Activated CD8-positive, alpha-beta T cell treated with anti-CD3 and anti-CD28 coated beads, Interleukin-2, amount 10 ng/mL, durations not matched to agents 7 days and 5 days (primary cell): ENCODE data around the gene PTRH1. TPM values are rescaled to one million over a fixed set of nuclear protein-coding genes. Genes with fewer than 3 reads are reported as not detected.

Source experiments
- ATAC-seq: fragments of 150-1000 bp; cut with Tn5 transposase; one replicate; pipeline ENCODE4 v1.10.0; 2021; ENCODE audit warnings: moderate library complexity
- CTCF ChIA-PET: fragments of 350-600 bp; sonication (Branson Sonifier 250); formaldehyde crosslinking; loops from one replicate; lab custom pipeline; 2021; ENCODE audit warnings: antibody characterized with exemption; lab: Charles Lee
- POLR2A ChIA-PET: fragments of 350-600 bp; sonication (Branson Sonifier 250); formaldehyde crosslinking; loops from one replicate; lab custom pipeline; 2021; ENCODE audit warnings: antibody characterized with exemption; lab: Charles Lee
- DNase-seq: peaks from one replicate; pipeline ENCODE4 v3.0.0-alpha.2; 2020
- H3K27ac Mint-ChIP-seq: one replicate; pipeline ENCODE4 v1.8.0; 2021; ENCODE audit warnings: mild to moderate bottlenecking, mixed read lengths
- H3K27me3 Mint-ChIP-seq: one replicate; pipeline ENCODE4 v1.8.0; 2021; ENCODE audit warnings: low read depth, mixed read lengths
- H3K36me3 Mint-ChIP-seq: one replicate; pipeline ENCODE4 v1.8.0; 2021; ENCODE audit warnings: low read depth, mixed read lengths
- H3K4me1 Mint-ChIP-seq: one replicate; pipeline ENCODE4 v1.8.0; 2021; ENCODE audit warnings: low read depth, mixed read lengths
- H3K4me3 Mint-ChIP-seq: one replicate; pipeline ENCODE4 v1.8.0; 2021; ENCODE audit warnings: mild to moderate bottlenecking, mixed read lengths
- H3K9me3 Mint-ChIP-seq: one replicate; pipeline ENCODE4 v1.8.0; 2022; ENCODE audit warnings: mixed read lengths; ENCODE audit not compliant: insufficient read depth
- total RNA-seq, 2 experiments: library from RNA; stranded (reverse); gene quantifications; one replicate each; pipeline ENCODE4 v1.2.3, GENCODE V29; 2021

The PTRH1 gene
- total RNA-seq, 2 experiments from 2014 or later: 10.2 to 14.1 TPM

- peaks cover 2% of the 10 kb centered on the region for H3K36me3 Mint-ChIP-seq
- no peak overlapping the region for H3K27ac Mint-ChIP-seq
- ATAC-seq (no peak), DNase-seq (no peak)
- POLR2A ChIA-PET: no interaction called here
- no peaks in the 10 kb centered on the region for H3K9me3 Mint-ChIP-seq
- H3K4me3 Mint-ChIP-seq: no peak overlapping the region
- H3K4me1 Mint-ChIP-seq: peaks cover 39% of the 10 kb centered on the region
- CTCF ChIA-PET: interaction anchor here (5.3 kb wide), 1 partner anchor 17 kb away, joined by 27 read pairs; the partner anchor contains the start of gene TOR2A
- H3K27me3 Mint-ChIP-seq: peaks cover 2% of the 10 kb centered on the region
Observed at GRCh38 chr9:127717766-127718165, 2.3 kb upstream of the PTRH1 start.

- DNase-seq (no peak), ATAC-seq (no peak)
- H3K27me3 Mint-ChIP-seq: peaks cover 2% of the 10 kb centered on the region
- ChIA-PET CTCF (interaction anchor here (1.6 to 3.2 kb wide), 2 partner anchors 18 to 412 kb away, joined by 5 to 35 read pairs; partner anchors contain the start of gene TOR2A), POLR2A (interaction anchor here (0.7 to 2.3 kb wide), 3 partner anchors 12 to 265 kb away, joined by 3 to 8 read pairs (median 4); partner anchors contain the start of genes LRSAM1 and RPL12)
- H3K4me3 Mint-ChIP-seq: peak overlapping the region; percentile 99
- peaks cover 41% of the 10 kb centered on the region for H3K4me1 Mint-ChIP-seq
- H3K36me3 Mint-ChIP-seq: peaks cover 2% of the 10 kb centered on the region
- peak overlapping the region; percentile 96 for H3K27ac Mint-ChIP-seq
- no peaks in the 10 kb centered on the region for H3K9me3 Mint-ChIP-seq
Observed at GRCh38 chr9:127716412-127716811, 949 bp upstream of the PTRH1 start.

GRCh38 chr9:127714951-127715469 lies 453 bp downstream of the PTRH1 start:
- peaks cover 43% of the 10 kb centered on the region for H3K4me1 Mint-ChIP-seq

GRCh38 chr9:127714020-127714750 lies 1.3 kb downstream of the PTRH1 start:
- peak overlapping the region; percentile 72 for H3K4me3 Mint-ChIP-seq
- H3K36me3 Mint-ChIP-seq: peaks cover 3% of the 10 kb centered on the region
- POLR2A ChIA-PET: interaction anchor here (1.5 to 2.3 kb wide), 2 partner anchors 9 to 21 kb away, joined by 3 to 8 read pairs; partner anchors contain the start of gene TOR2A
- no peaks in the 10 kb centered on the region for H3K9me3 Mint-ChIP-seq
- H3K27ac Mint-ChIP-seq: peak overlapping the region; percentile 70
- ATAC-seq: no peak
- H3K4me1 Mint-ChIP-seq: peaks cover 35% of the 10 kb centered on the region
- DNase-seq: no peak
- CTCF ChIA-PET: interaction anchor here (0.8 to 3.2 kb wide), 2 partner anchors 21 to 188 kb away, joined by 3 to 35 read pairs; partner anchors contain the start of gene TOR2A
- H3K27me3 Mint-ChIP-seq: peaks cover 2% of the 10 kb centered on the region

More at GRCh38 chr9:127714951-127715469, 453 bp downstream of the PTRH1 start:
- peak overlapping the region; percentile 96 for H3K27ac Mint-ChIP-seq
- peak overlapping the region; percentile 99 for H3K4me3 Mint-ChIP-seq
- peak; percentile 7 for ATAC-seq
- ChIA-PET CTCF (interaction anchor here (0.8 to 3.2 kb wide), 4 partner anchors 20 to 413 kb away, joined by 4 to 35 read pairs (median 4); partner anchors contain the start of gene TOR2A), POLR2A (interaction anchor here (1.1 to 2.3 kb wide), 3 partner anchors 10 to 264 kb away, joined by 3 to 8 read pairs (median 4); partner anchors contain the start of genes LRSAM1, RPL12 and TOR2A)
- peaks cover 2% of the 10 kb centered on the region for H3K27me3 Mint-ChIP-seq
- peaks cover 2% of the 10 kb centered on the region for H3K36me3 Mint-ChIP-seq
- DNase-seq: no peak
- no peaks in the 10 kb centered on the region for H3K9me3 Mint-ChIP-seq

GRCh38 chr9:127712867-127713266 lies 2.6 kb downstream of the PTRH1 start:
- Mint-ChIP-seq H3K27ac (no peak overlapping the region), H3K9me3 (no peaks in the 10 kb centered on the region), H3K36me3 (peaks cover 5% of the 10 kb centered on the region), H3K27me3 (peaks cover 2% of the 10 kb centered on the region), H3K4me1 (peaks cover 34% of the 10 kb centered on the region), H3K4me3 (no peak overlapping the region)
- DNase-seq (no peak), ATAC-seq (no peak)
- POLR2A ChIA-PET: interaction anchor here (0.6 kb wide), 1 partner anchor 93 kb away, joined by 3 read pairs; no protein-coding TSS in a partner anchor
- CTCF ChIA-PET: interaction anchor here (2.5 kb wide), 1 partner anchor 21 kb away, joined by 14 read pairs; the partner anchor contains the start of gene TOR2A

GRCh38 chr9:127712371-127712770 lies 3.1 kb downstream of the PTRH1 start:
- Mint-ChIP-seq H3K4me1 (peaks cover 39% of the 10 kb centered on the region), H3K9me3 (no peaks in the 10 kb centered on the region), H3K27ac (no peak overlapping the region), H3K4me3 (no peak overlapping the region), H3K36me3 (peaks cover 5% of the 10 kb centered on the region), H3K27me3 (peaks cover 2% of the 10 kb centered on the region)
- POLR2A ChIA-PET: interaction anchor here (0.6 kb wide), 1 partner anchor 93 kb away, joined by 3 read pairs; no protein-coding TSS in a partner anchor
- DNase-seq: no peak
- CTCF ChIA-PET: interaction anchor here (2.5 kb wide), 1 partner anchor 22 kb away, joined by 14 read pairs; the partner anchor contains the start of gene TOR2A
- no peak for ATAC-seq

- no peak overlapping the region for H3K4me3 Mint-ChIP-seq
- peaks cover 2% of the 10 kb centered on the region for H3K27me3 Mint-ChIP-seq
- H3K9me3 Mint-ChIP-seq: no peaks in the 10 kb centered on the region
- H3K27ac Mint-ChIP-seq: no peak overlapping the region
- peaks cover 43% of the 10 kb centered on the region for H3K4me1 Mint-ChIP-seq
- ChIA-PET POLR2A (interaction anchor here (0.9 kb wide), 1 partner anchor 127 kb away, joined by 3 read pairs; no protein-coding TSS in a partner anchor), CTCF (interaction anchor here (1.0 to 2.5 kb wide), 2 partner anchors 22 to 121 kb away, joined by 4 to 14 read pairs; partner anchors contain the start of gene TOR2A)
- ATAC-seq: no peak
- H3K36me3 Mint-ChIP-seq: peaks cover 5% of the 10 kb centered on the region
- no peak for DNase-seq
Observed at GRCh38 chr9:127711831-127712274, 3.6 kb downstream of the PTRH1 start.

GRCh38 chr9:127711226-127711701 lies 4.2 kb downstream of the PTRH1 start:
- CTCF ChIA-PET: interaction anchor here (0.6 to 2.5 kb wide), 3 partner anchors 23 to 158 kb away, joined by 3 to 14 read pairs (median 4); partner anchors contain the start of gene TOR2A
- Mint-ChIP-seq H3K4me3 (no peak overlapping the region), H3K27me3 (peaks cover 2% of the 10 kb centered on the region), H3K4me1 (peaks cover 42% of the 10 kb centered on the region), H3K27ac (no peak overlapping the region), H3K36me3 (peaks cover 5% of the 10 kb centered on the region), H3K9me3 (no peaks in the 10 kb centered on the region)
- ATAC-seq (no peak), DNase-seq (peak; percentile 49)
- POLR2A ChIA-PET: interaction anchor here (0.9 kb wide), 1 partner anchor 126 kb away, joined by 3 read pairs; no protein-coding TSS in a partner anchor

GRCh38 chr9:127710204-127710783 lies 5.2 kb downstream of the PTRH1 start:
- ATAC-seq (no peak), DNase-seq (no peak)
- Mint-ChIP-seq H3K27me3 (peaks cover 2% of the 10 kb centered on the region), H3K4me3 (no peak overlapping the region), H3K4me1 (peaks cover 34% of the 10 kb centered on the region), H3K27ac (no peak overlapping the region), H3K36me3 (peaks cover 3% of the 10 kb centered on the region), H3K9me3 (no peaks in the 10 kb centered on the region)
- ChIA-PET CTCF (interaction anchor here (1.2 to 2.5 kb wide), 3 partner anchors 23 to 212 kb away, joined by 3 to 14 read pairs (median 3); partner anchors contain the start of gene TOR2A), POLR2A (no interaction called here)

GRCh38 chr9:127708952-127709587 lies 6.4 kb downstream of the PTRH1 start:
- H3K4me3 Mint-ChIP-seq: no peak overlapping the region
- ATAC-seq: no peak
- ChIA-PET POLR2A (interaction anchor here (1.5 kb wide), 1 partner anchor 258 kb away, joined by 5 read pairs; no protein-coding TSS in a partner anchor), CTCF (interaction anchor here (1.2 to 1.3 kb wide), 3 partner anchors 22 to 213 kb away, joined by 3 to 5 read pairs (median 3); partner anchors contain the start of gene TOR2A)
- peaks cover 29% of the 10 kb centered on the region for H3K4me1 Mint-ChIP-seq
- no peak for DNase-seq
- peaks cover 3% of the 10 kb centered on the region for H3K36me3 Mint-ChIP-seq
- H3K27me3 Mint-ChIP-seq: no peaks in the 10 kb centered on the region
- peak overlapping the region; percentile 25 for H3K27ac Mint-ChIP-seq
- H3K9me3 Mint-ChIP-seq: no peaks in the 10 kb centered on the region
